Endothelial cell of umbilical vein (primary cell): ENCODE results near the gene SRRM4. TPM values are rescaled to one million over a fixed set of nuclear protein-coding genes. Genes with fewer than 3 reads are reported as not detected.
"Not testable (repeated sequence)": the region's sequence is repeated elsewhere in the genome, so short reads cannot be mapped to it uniquely, and the experiment has no call there.

Experiments
- BruUV-seq: library from RNA; stranded (reverse); fragments of 400-500 nt; replicated peaks from 2 replicates; lab custom pipeline; 2021; lab: Mats Ljungman, UMichigan
- CTCF ChIA-PET: fragments of 300-600, 350-600 bp; sonication (Branson Sonifier 250); formaldehyde crosslinking; loops from one replicate; lab custom pipeline; 2021; ENCODE audit warnings: antibody characterized with exemption, inconsistent platforms; lab: Charles Lee
- POLR2A ChIA-PET: fragments of 300-600, 350-600 bp; sonication (Branson Sonifier 250); formaldehyde crosslinking; loops from one replicate; lab custom pipeline; 2021; ENCODE audit warnings: antibody characterized with exemption, inconsistent platforms; lab: Charles Lee
- DNase-seq: peaks from one replicate; pipeline ENCODE4 v3.0.0-alpha.2; 2011; ENCODE audit warnings: low read depth, low spot score
- FAIRE-seq: peaks from 2 replicates; lab custom pipeline; 2011; peaks lifted over from hg19 to GRCh38; lab: Jason Lieb, UNC
- H2AFZ ChIP-seq: 2 replicates; pipeline ENCODE4 v1.6.0; 2012; ENCODE audit warnings: low read depth, low read length, control low read depth, inconsistent platforms
- H3K27ac ChIP-seq: 2 replicates; pipeline ENCODE4 v1.5.1; 2011; ENCODE audit warnings: low read depth, mild to moderate bottlenecking, control low read depth, low read length, moderate library complexity; ENCODE audit not compliant: insufficient read depth
- H3K27me3 ChIP-seq, 2 experiments: 2 replicates each; pipeline versions ENCODE4 v1.6.0 to v1.6.1; 2011; ENCODE audit warnings: low read length in 2 of 2, mixed read lengths in 1 of 2; ENCODE audit not compliant: control insufficient read depth in 2 of 2, insufficient read depth in 2 of 2
- H3K36me3 ChIP-seq, 2 experiments: 2 replicates in 1 of 2; 3 replicates in 1 of 2; pipeline ENCODE4 v1.5.1; 2011; ENCODE audit warnings: low read length in 2 of 2, mild to moderate bottlenecking in 1 of 2, moderate library complexity in 1 of 2; ENCODE audit not compliant: control insufficient read depth in 2 of 2, insufficient read depth in 2 of 2; ENCODE audit errors: extremely low read depth in 1 of 2
- H3K4me1 ChIP-seq: 3 replicates; pipeline ENCODE4 v1.5.1; 2011; ENCODE audit warnings: mild to moderate bottlenecking, low read length; ENCODE audit not compliant: control insufficient read depth, insufficient read depth; ENCODE audit errors: extremely low read depth
- H3K4me2 ChIP-seq: 2 replicates; pipeline ENCODE4 v1.6.1; 2011; ENCODE audit warnings: low read length, control low read depth, mixed read lengths; ENCODE audit not compliant: insufficient read depth
- H3K4me3 ChIP-seq, 3 experiments: fragments of 200-600 bp in 1 of 3; sonication (generic), shearing (Covaris generic) in 1 of 3; replicated peaks in 1 of 3; 2 replicates each; pipeline ENCODE4 v1.5.1; 2011 to 2016; ENCODE audit warnings: control low read depth in 3 of 3, low read length in 3 of 3, mild to moderate bottlenecking in 2 of 3, inconsistent platforms in 1 of 3, low read depth in 1 of 3, moderate library complexity in 1 of 3; ENCODE audit not compliant: insufficient read depth in 1 of 3
- H3K79me2 ChIP-seq: 2 replicates; pipeline ENCODE4 v1.6.0; 2012; ENCODE audit warnings: low read length, inconsistent platforms; ENCODE audit not compliant: control insufficient read depth, insufficient read depth
- H3K9ac ChIP-seq: replicated peaks from 2 replicates; pipeline ENCODE3; 2011; ENCODE audit warnings: low read length, control low read depth; ENCODE audit not compliant: insufficient read depth; ENCODE audit errors: extremely low read depth
- H3K9me1 ChIP-seq: replicated peaks from 3 replicates; pipeline ENCODE4 v1.6.0; 2011; ENCODE audit warnings: mild to moderate bottlenecking, low read length; ENCODE audit not compliant: control insufficient read depth, insufficient read depth; ENCODE audit errors: extremely low read depth
- H3K9me3 ChIP-seq: replicated peaks from 2 replicates; pipeline ENCODE4 v1.5.1; 2012; ENCODE audit warnings: low read length, inconsistent platforms; ENCODE audit not compliant: control insufficient read depth, insufficient read depth
- H4K20me1 ChIP-seq: replicated peaks from 2 replicates; pipeline ENCODE3; 2011; ENCODE audit warnings: mild to moderate bottlenecking, low read length; ENCODE audit not compliant: control insufficient read depth, insufficient read depth; ENCODE audit errors: extremely low read depth
- EZH2 ChIP-seq: IDR thresholded peaks from 2 replicates; pipeline ENCODE4 v1.6.1; 2012; ENCODE audit warnings: borderline replicate concordance, low read depth, mild to moderate bottlenecking, moderate library complexity, low read length, inconsistent platforms; ENCODE audit not compliant: severe bottlenecking
- FOS ChIP-seq: IDR thresholded peaks from 2 replicates; pipeline ENCODE4 v1.6.1; 2011; ENCODE audit warnings: mild to moderate bottlenecking, low read length, moderate library complexity, borderline replicate concordance; ENCODE audit not compliant: insufficient read depth
- GATA2 ChIP-seq: IDR thresholded peaks from 2 replicates; pipeline ENCODE4 v1.7.0; 2011; ENCODE audit warnings: low read depth, mild to moderate bottlenecking, moderate library complexity, mixed read lengths, low read length; ENCODE audit not compliant: insufficient read length, insufficient read depth
- JUN ChIP-seq: IDR thresholded peaks from 2 replicates; pipeline ENCODE4 v1.6.1; 2011; ENCODE audit warnings: borderline replicate concordance, low read depth; ENCODE audit not compliant: insufficient read length, insufficient read depth
- MYC ChIP-seq: IDR thresholded peaks from one replicate; pipeline ENCODE4 v1.6.1; 2011; ENCODE audit warnings: mild to moderate bottlenecking, low read depth, low read length
- POLR2A ChIP-seq: IDR thresholded peaks from 2 replicates; pipeline ENCODE4 v1.6.1; 2012; ENCODE audit warnings: low read depth, mild to moderate bottlenecking, control low read depth, low read length
- POLR2AphosphoS5 ChIP-seq: IDR thresholded peaks from 2 replicates; pipeline ENCODE4 v1.6.1; 2012; ENCODE audit warnings: low read depth, mild to moderate bottlenecking, control low read depth, low read length, moderate library complexity; ENCODE audit not compliant: insufficient read depth
- dilution Hi-C: fragments of 300-500 bp; cut with MboI; formaldehyde crosslinking; loops from one replicate; pipeline ENCODE4 v1.15.0; 2019; ENCODE audit warnings: low sequenced_read_pairs; ENCODE audit not compliant: extremely low pct_ligation_motif_present
- intact Hi-C: fragments of 100-400 bp; cut with micrococcal nuclease; formaldehyde crosslinking; loops from one replicate; pipeline ENCODE4 v1.10.0; 2022
- polyA plus RNA-seq, 4 experiments: library from polyadenylated mRNA; depleted of rRNA in 3 of 4; stranded (reverse) in 3 of 4; unstranded in 1 of 4; fragments of >200 nt; gene quantifications; 2 replicates each; pipeline versions ENCODE4 v1.2.1 to v1.2.3, GENCODE V29; 2011 to 2012; ENCODE audit warnings: missing spikeins in 1 of 4
- total RNA-seq: library from RNA; stranded (reverse); gene quantifications from 2 replicates; pipeline ENCODE4 v1.2.3, GENCODE V29; 2021
- TF ChIP-seq, protein P1 (sequence below), 2 donors: IDR thresholded peaks; 1 replicate in 1 of 2; 2 replicates in 1 of 2; pipeline ENCODE4 v1.5.1; 2011; ENCODE audit warnings: low read length in 2 of 2, mild to moderate bottlenecking in 2 of 2, moderate library complexity in 2 of 2, control low read depth in 1 of 2, inconsistent platforms in 1 of 2, low read depth in 1 of 2; ENCODE audit not compliant: insufficient read depth in 1 of 2; ENCODE audit errors: extremely low read depth in 1 of 2
- TF ChIP-seq, protein P2 (sequence below): IDR thresholded peaks from 2 replicates; pipeline ENCODE4 v1.6.1; 2011; ENCODE audit not compliant: insufficient read depth, insufficient read length

The SRRM4 gene
- total and polyA plus RNA-seq, 2 donors (not counting 3 experiments of a cell fraction or from before 2014, with no cell fraction given) = not detected

DNA sequence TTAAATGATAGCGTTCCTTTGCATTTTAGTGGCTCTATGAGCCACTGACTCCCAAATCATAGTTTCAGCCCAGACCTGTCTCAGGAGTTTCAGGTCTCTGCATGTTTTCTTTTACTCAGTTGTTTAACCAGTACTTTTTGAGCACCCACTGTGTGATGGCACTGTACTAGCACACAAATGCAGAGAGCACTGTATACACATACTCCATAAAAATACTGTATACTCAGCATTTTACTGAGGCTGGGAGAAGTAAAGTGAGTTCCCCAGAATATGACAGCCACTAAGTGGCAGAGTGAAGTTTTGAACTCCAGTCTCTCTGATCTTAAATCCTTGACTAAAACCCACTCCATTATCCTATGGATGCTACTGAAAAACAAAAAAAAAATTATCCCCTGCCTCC is 121.4 kb downstream of the SRRM4 start:
- no peaks in the 10 kb centered on the region for H4K20me1 ChIP-seq
- no peak overlapping the region for H3K4me2 ChIP-seq
- no peaks in the 10 kb centered on the region for H3K4me1 ChIP-seq
- H3K27me3 ChIP-seq = no peaks in the 10 kb centered on the region
- ChIA-PET POLR2A (no interaction called here), CTCF (no interaction called here)
- no peaks in the 10 kb centered on the region for H3K79me2 ChIP-seq
- no peaks in the 10 kb centered on the region for H3K9me3 ChIP-seq
- no peak overlapping the region for H3K9ac ChIP-seq
- no peak overlapping the region for H2AFZ ChIP-seq
- no peaks in the 10 kb centered on the region for H3K9me1 ChIP-seq
- no TSS peak for BruUV-seq
- DNase-seq = no peak
- intact Hi-C loops (no loop called here), dilution Hi-C loops (no loop called here)
- H3K27ac ChIP-seq = no peak overlapping the region
- no peak overlapping the region for H3K4me3 ChIP-seq
- no peak for FAIRE-seq
- H3K36me3 ChIP-seq = no peaks in the 10 kb centered on the region
- TF ChIP-seq GATA2 (no peak), POLR2A (no peak), JUN (no peak), EZH2 (no peak), POLR2AphosphoS5 (no peak), MYC (no peak), FOS (no peak)
- TF ChIP-seq, protein P1, sequence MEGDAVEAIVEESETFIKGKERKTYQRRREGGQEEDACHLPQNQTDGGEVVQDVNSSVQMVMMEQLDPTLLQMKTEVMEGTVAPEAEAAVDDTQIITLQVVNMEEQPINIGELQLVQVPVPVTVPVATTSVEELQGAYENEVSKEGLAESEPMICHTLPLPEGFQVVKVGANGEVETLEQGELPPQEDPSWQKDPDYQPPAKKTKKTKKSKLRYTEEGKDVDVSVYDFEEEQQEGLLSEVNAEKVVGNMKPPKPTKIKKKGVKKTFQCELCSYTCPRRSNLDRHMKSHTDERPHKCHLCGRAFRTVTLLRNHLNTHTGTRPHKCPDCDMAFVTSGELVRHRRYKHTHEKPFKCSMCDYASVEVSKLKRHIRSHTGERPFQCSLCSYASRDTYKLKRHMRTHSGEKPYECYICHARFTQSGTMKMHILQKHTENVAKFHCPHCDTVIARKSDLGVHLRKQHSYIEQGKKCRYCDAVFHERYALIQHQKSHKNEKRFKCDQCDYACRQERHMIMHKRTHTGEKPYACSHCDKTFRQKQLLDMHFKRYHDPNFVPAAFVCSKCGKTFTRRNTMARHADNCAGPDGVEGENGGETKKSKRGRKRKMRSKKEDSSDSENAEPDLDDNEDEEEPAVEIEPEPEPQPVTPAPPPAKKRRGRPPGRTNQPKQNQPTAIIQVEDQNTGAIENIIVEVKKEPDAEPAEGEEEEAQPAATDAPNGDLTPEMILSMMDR (IDR thresholded peaks at IDR 0.05; ENCODE audit: extremely low read depth in 1 of 2, insufficient read depth in 1 of 2, low read depth in 1 of 2, low read length in 2 of 2) = no peak
- TF ChIP-seq, protein P2, sequence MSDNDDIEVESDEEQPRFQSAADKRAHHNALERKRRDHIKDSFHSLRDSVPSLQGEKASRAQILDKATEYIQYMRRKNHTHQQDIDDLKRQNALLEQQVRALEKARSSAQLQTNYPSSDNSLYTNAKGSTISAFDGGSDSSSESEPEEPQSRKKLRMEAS = no peak

DNA sequence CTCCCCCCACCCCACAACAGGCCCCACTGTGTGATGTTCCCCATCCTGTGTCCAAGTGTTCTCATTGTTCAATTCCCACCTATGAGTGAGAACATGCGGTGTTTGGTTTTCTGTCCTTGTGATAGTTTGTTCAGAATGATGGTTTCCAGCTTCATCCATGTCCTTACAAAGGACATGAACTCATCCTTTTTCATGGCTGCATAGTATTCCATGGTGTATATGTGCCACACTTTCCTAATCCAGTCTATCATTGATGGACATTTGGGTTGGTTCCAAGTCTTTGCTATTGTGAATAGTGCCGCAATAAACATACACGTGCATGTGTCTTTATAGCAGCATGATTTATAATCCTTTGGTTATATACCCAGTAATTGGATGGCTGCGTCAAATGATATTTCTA is 123.6 kb downstream of the SRRM4 start:
- H3K27me3 ChIP-seq, H3K9ac ChIP-seq, intact Hi-C loops, dilution Hi-C loops, FAIRE-seq, DNase-seq, H3K36me3 ChIP-seq, H3K4me3 ChIP-seq, H3K9me3 ChIP-seq, H3K4me1 ChIP-seq, H3K9me1 ChIP-seq, H3K79me2 ChIP-seq, BruUV-seq, CTCF ChIA-PET, POLR2A ChIA-PET, H2AFZ ChIP-seq, H4K20me1 ChIP-seq, H3K4me2 ChIP-seq, H3K27ac ChIP-seq: not testable (repeated sequence)
